Keratinocyte (primary cell): Measurements from ENCODE around the gene DIO3. TPM values are rescaled to one million over a fixed set of nuclear protein-coding genes. Genes with fewer than 3 reads are reported as not detected.

Experiments
- DNase-seq: peaks from one replicate; pipeline ENCODE4 v3.0.0-alpha.2; 2011; ENCODE audit warnings: low read depth, missing footprints, low spot score
- FAIRE-seq: peaks from 2 replicates; lab custom pipeline; 2011; peaks lifted over from hg19 to GRCh38; lab: Jason Lieb, UNC
- H2AFZ ChIP-seq: 2 replicates; pipeline ENCODE4 v1.6.0; 2012; ENCODE audit warnings: low read length, control low read depth, inconsistent platforms; ENCODE audit not compliant: control insufficient read depth
- H3K27ac ChIP-seq: 2 replicates; pipeline ENCODE4 v1.5.1; 2011; ENCODE audit warnings: low read length; ENCODE audit not compliant: control insufficient read depth, insufficient read depth
- H3K27me3 ChIP-seq: 3 replicates; pipeline ENCODE4 v1.6.0; 2011; ENCODE audit warnings: low read length; ENCODE audit not compliant: control insufficient read depth, insufficient read depth; ENCODE audit errors: extremely low read depth
- H3K36me3 ChIP-seq, 2 experiments: 2 replicates in 1 of 2; 3 replicates in 1 of 2; pipeline ENCODE4 v1.5.1; 2011; ENCODE audit warnings: low read length in 2 of 2, mild to moderate bottlenecking in 1 of 2; ENCODE audit not compliant: control insufficient read depth in 2 of 2, insufficient read depth in 2 of 2; ENCODE audit errors: extremely low read depth in 1 of 2
- H3K4me1 ChIP-seq: 3 replicates; pipeline ENCODE4 v1.5.1; 2011; ENCODE audit warnings: low read length; ENCODE audit not compliant: control insufficient read depth, insufficient read depth; ENCODE audit errors: extremely low read depth
- H3K4me2 ChIP-seq: 3 replicates; pipeline ENCODE4 v1.6.0; 2011; ENCODE audit warnings: low read depth, low read length; ENCODE audit not compliant: control insufficient read depth, insufficient read depth; ENCODE audit errors: extremely low read depth
- H3K4me3 ChIP-seq, 3 experiments: fragments of 200-600 bp in 1 of 3; sonication (generic) in 1 of 3; 2 replicates in 2 of 3; 3 replicates in 1 of 3; pipeline ENCODE4 v1.5.1; 2011 to 2016; ENCODE audit warnings: low read length in 3 of 3, mild to moderate bottlenecking in 3 of 3, control low read depth in 2 of 3, inconsistent platforms in 1 of 3, low read depth in 1 of 3, mixed read lengths in 1 of 3, mixed run types in 1 of 3, moderate library complexity in 1 of 3; ENCODE audit not compliant: control insufficient read depth in 2 of 3, insufficient read depth in 2 of 3; ENCODE audit errors: extremely low read depth in 1 of 3
- H3K79me2 ChIP-seq: 2 replicates; pipeline ENCODE4 v1.6.0; 2012; ENCODE audit warnings: low read length; ENCODE audit not compliant: control insufficient read depth, insufficient read depth
- H3K9ac ChIP-seq: 3 replicates; pipeline ENCODE4 v1.6.0; 2011; ENCODE audit warnings: low read length; ENCODE audit not compliant: control insufficient read depth, insufficient read depth; ENCODE audit errors: extremely low read depth
- H3K9me1 ChIP-seq: 3 replicates; pipeline ENCODE4 v1.6.0; 2011; ENCODE audit warnings: low read length; ENCODE audit not compliant: control insufficient read depth, insufficient read depth; ENCODE audit errors: extremely low read depth
- H3K9me3 ChIP-seq: 2 replicates; pipeline ENCODE4 v1.5.1; 2012; ENCODE audit warnings: low read depth, low read length; ENCODE audit not compliant: control insufficient read depth
- H4K20me1 ChIP-seq: 3 replicates; pipeline ENCODE4 v1.6.0; 2011; ENCODE audit warnings: low read length; ENCODE audit not compliant: control insufficient read depth, insufficient read depth; ENCODE audit errors: extremely low read depth
- CTCF ChIP-seq, 3 experiments: IDR thresholded peaks in 1 of 3; conservative IDR thresholded peaks in 1 of 3; optimal IDR thresholded peaks in 1 of 3; 2 replicates in 2 of 3; 3 replicates in 1 of 3; pipeline versions ENCODE3 to v1.5.1; 2011; ENCODE audit warnings: low read length in 3 of 3, mild to moderate bottlenecking in 3 of 3, moderate library complexity in 2 of 3, control low read depth in 1 of 3, inconsistent platforms in 1 of 3; ENCODE audit not compliant: insufficient read depth in 2 of 3; ENCODE audit errors: extremely low read depth in 1 of 3
- EZH2 ChIP-seq: IDR thresholded peaks from one replicate; pipeline ENCODE4 v1.6.1; 2012; ENCODE audit warnings: inconsistent platforms, mild to moderate bottlenecking, low read length, moderate library complexity
- dilution Hi-C: fragments of 300-500 bp; cut with MboI; formaldehyde crosslinking; loops from one replicate; pipeline ENCODE4 v1.7.0; 2020; ENCODE audit warnings: low sequenced_read_pairs; ENCODE audit not compliant: extremely low pct_ligation_motif_present
- polyA plus RNA-seq, 5 experiments: library from polyadenylated mRNA; depleted of rRNA in 3 of 5; stranded (reverse) in 3 of 5; stranded (forward) in 1 of 5; unstranded in 1 of 5; fragments of >200 nt; gene quantifications; 1 replicate in 1 of 5; 2 replicates in 3 of 5; 3 replicates in 1 of 5; pipeline versions ENCODE4 v1.2.1 to v1.2.3, GENCODE V29; 2011 to 2012; ENCODE audit warnings: missing spikeins in 2 of 5, low read depth in 1 of 5, low replicate concordance in 1 of 5

The DIO3 gene
- polyA plus RNA-seq, 1 donor (not counting 4 experiments of a cell fraction or from before 2014, with no cell fraction given): not detected

DNA sequence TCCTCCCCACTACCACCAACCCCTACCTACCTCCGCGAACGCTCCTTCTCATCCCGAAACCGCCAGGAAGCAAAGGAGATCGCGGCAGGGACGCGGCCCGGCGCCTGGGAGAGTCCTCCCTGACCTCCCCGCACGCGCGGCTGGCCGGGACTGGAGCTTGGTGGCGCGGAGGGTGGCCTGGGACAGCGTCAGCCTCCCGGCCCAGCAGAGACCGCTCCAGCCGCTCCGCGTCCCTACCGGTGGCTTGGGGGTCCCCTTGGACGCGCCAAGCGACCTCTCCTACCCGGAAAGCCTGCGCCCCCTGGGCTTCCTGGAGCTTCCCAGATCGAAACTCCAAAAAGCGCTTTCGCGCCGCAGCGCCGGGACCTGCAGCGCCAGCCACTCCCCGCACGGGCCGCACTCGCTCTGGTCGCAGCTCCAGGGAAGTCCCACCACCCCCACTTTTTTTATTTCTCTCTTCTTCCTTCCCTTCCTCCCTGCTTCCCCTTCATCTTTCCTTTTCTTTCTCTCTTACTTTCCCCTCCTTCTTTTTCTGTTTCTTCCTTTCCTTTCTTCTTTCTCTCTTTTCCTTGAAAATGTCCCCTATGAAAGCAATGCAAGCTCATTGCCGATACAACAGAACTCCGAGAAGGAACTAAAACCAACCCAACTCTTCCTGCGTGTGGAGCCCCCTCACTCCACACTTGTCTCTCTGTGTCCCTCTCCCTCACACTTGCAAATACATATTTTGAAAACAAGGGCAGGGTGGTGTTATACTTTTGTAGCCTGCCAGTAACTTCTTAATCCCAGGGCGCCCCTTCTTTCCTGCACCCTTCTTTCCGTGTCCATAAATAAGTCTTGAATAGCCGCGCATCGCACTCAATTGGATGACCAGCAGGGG lies 3.8 kb downstream of the DIO3 start:
- no peak for FAIRE-seq
- H3K4me2 ChIP-seq: no peak overlapping the region
- dilution Hi-C loops: no loop called here
- no peaks in the 10 kb centered on the region for H3K9me1 ChIP-seq
- no peaks in the 10 kb centered on the region for H3K4me1 ChIP-seq
- H3K9me3 ChIP-seq: peaks cover 11% of the 10 kb centered on the region
- H3K4me3 ChIP-seq: no peak overlapping the region
- no peaks in the 10 kb centered on the region for H3K36me3 ChIP-seq
- H2AFZ ChIP-seq: no peak overlapping the region
- peaks cover 65% of the 10 kb centered on the region for H3K27me3 ChIP-seq
- no peak overlapping the region for H3K9ac ChIP-seq
- H3K79me2 ChIP-seq: no peaks in the 10 kb centered on the region
- no peak overlapping the region for H3K27ac ChIP-seq
- TF ChIP-seq EZH2 (peak; percentile 73), CTCF (optimal IDR thresholded peaks at IDR 0.05 in 1 of 3, IDR thresholded peaks at IDR 0.05 in 1 of 3, conservative IDR thresholded peaks at IDR 0.05 in 1 of 3; ENCODE audit: extremely low read depth in 1 of 3, insufficient read depth in 2 of 3, low read length in 3 of 3) (no peak)
- H4K20me1 ChIP-seq: no peaks in the 10 kb centered on the region
- DNase-seq: no peak

DNA sequence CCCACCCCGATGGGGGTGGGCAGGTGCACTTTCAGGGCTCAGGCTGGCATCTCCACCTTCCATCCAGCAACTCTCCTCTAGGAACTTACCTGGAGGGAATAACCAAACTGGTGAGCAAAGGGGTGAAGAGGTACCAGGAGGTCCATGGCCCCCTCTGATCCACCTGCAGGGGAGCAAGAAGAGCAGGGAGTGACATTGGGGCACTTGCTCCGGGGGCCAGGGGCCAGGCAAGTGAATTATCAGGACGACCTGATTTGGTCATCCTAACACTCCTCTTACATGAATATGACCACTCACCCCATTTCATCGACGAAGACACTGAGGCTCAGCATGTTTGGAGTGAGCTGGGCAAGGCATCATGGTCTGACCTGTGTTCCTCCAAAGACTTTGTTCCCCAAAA lies 6.0 kb downstream of the DIO3 start:
- H3K27ac ChIP-seq: no peak overlapping the region
- FAIRE-seq (no peak), DNase-seq (no peak)
- H3K79me2 ChIP-seq: no peaks in the 10 kb centered on the region
- H3K4me1 ChIP-seq: no peaks in the 10 kb centered on the region
- no peak overlapping the region for H3K9ac ChIP-seq
- dilution Hi-C loops: no loop called here
- H3K4me3 ChIP-seq: no peak overlapping the region
- H3K9me3 ChIP-seq: peaks cover 2% of the 10 kb centered on the region
- no peak for TF ChIP-seq EZH2
- no peak for TF ChIP-seq CTCF (optimal IDR thresholded peaks at IDR 0.05 in 1 of 3, IDR thresholded peaks at IDR 0.05 in 1 of 3, conservative IDR thresholded peaks at IDR 0.05 in 1 of 3; ENCODE audit: extremely low read depth in 1 of 3, insufficient read depth in 2 of 3, low read length in 3 of 3)
- H4K20me1 ChIP-seq: no peaks in the 10 kb centered on the region
- no peak overlapping the region for H3K4me2 ChIP-seq
- peaks cover 50% of the 10 kb centered on the region for H3K27me3 ChIP-seq
- no peaks in the 10 kb centered on the region for H3K36me3 ChIP-seq
- no peaks in the 10 kb centered on the region for H3K9me1 ChIP-seq
- no peak overlapping the region for H2AFZ ChIP-seq
